HG03378 (cell line): ENCODE results near the gene MTMR11.
"Not testable (repeated sequence)": the region's sequence is repeated elsewhere in the genome, so short reads cannot be mapped to it uniquely, and the experiment has no call there.

Experiments used
- ATAC-seq: cut with Tn5 transposase; IDR thresholded peaks from one replicate; pipeline ENCODE4 v1.9.1; 2021; ENCODE audit warnings: mild to moderate bottlenecking, moderate library complexity; ENCODE audit not compliant: unreplicated experiment

MTMR11 gene, protein sequence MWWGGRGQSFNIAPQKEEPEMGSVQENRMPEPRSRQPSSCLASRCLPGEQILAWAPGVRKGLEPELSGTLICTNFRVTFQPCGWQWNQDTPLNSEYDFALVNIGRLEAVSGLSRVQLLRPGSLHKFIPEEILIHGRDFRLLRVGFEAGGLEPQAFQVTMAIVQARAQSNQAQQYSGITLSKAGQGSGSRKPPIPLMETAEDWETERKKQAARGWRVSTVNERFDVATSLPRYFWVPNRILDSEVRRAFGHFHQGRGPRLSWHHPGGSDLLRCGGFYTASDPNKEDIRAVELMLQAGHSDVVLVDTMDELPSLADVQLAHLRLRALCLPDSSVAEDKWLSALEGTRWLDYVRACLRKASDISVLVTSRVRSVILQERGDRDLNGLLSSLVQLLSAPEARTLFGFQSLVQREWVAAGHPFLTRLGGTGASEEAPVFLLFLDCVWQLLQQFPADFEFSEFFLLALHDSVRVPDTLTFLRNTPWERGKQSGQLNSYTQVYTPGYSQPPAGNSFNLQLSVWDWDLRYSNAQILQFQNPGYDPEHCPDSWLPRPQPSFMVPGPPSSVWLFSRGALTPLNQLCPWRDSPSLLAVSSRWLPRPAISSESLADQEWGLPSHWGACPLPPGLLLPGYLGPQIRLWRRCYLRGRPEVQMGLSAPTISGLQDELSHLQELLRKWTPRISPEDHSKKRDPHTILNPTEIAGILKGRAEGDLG

GRCh38 chr1:149936170-149936991 is at the start of gene MTMR11:
TSS of gene MTMR11 (minus strand) at chr1:149936879. CDS start at chr1:149936647, 232 bp downstream.
- no peak for ATAC-seq

DNA sequence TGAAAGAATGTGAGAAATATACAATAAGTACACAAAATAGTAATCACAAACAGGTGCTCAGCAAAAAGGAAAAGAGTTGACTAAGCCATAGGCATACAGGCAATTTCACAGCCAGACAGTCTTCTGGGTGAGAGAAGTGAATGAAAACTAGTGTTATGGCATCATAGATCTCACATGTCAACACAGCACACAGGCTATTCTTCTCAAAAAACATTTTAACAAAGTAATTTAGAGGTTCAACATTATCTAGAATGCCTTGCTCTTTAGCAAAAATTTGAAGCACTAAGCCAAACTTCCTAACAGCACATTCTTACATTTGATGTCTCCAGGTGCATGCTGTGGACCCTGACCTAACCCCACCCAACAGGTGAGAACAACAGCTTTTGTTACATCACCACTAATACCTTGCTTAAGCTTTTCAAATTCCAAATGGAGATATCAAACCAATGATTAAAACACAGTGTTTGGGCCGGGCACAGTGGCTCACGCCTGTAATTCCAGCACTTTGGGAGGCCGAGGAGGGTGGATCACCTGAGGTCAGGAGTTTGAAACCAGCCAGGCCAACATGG is 43.4 kb upstream of the MTMR11 start:
- ATAC-seq: no peak

- ATAC-seq: no peak
Measured at GRCh38 chr1:149979245-149979971, 42.7 kb upstream of the MTMR11 start.

GRCh38 chr1:149978547-149979023 is 41.9 kb upstream of the MTMR11 start:
- ATAC-seq: no peak

- no peak for ATAC-seq
Measured at GRCh38 chr1:149977345-149977744, 40.7 kb upstream of the MTMR11 start.

DNA sequence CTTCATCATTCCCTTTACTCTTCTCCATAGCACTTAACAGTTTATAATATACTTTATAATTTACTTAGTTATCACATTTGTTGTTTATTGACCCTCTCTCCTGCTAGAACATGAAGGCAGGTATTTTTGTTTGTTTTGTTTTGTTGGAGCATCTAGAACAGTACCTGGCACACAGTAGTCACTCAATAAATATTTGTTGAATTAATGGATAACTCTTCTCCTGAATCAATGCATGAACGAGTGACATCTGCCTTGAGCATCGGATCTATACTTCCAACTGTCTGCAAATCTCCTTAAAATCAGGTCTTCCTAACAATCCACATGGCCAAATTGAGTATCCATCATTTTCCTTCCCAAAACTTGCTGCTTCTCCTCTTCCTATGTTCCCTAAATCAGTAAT is 35.9 kb upstream of the MTMR11 start:
- ATAC-seq: no peak

DNA sequence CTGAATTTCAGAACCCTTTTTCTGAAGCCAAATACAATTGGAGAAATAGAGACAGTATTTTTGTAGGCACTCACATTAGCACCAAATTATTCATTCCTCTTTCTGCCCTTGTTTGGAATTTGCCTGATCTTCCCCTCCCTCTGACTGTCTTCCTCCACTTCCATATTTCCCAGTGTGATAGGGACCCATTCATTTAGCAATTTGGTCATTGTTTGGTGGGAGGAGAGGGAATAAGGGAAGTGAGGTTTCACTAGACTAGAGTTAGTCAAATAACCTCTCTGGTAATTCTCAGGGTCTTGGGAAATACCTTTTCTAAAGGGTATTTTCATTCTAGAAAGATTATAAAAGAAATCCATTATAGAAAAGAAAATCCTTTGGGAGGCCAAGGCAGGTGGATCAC is 31.0 kb upstream of the MTMR11 start:
- ATAC-seq: no peak

- no peak for ATAC-seq
Measured at GRCh38 chr1:149967041-149967440, 30.4 kb upstream of the MTMR11 start.

DNA sequence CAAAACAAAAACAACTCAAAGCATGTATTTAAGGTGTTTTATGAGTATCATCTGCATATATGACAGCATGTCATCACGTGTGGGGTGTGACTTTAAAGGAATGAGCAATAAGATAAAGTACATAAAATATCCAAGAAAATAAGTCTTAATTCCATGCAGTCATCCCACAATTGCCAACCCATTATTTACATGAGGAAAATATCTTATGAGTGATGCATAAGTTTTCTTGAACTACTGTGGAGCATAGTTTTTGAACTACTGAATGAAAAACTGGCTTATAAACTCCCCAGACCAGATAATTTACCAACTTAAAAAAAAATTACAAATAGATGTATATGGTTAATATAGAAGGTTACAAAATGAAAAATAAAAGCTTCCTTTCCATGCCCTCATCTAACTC is 29.7 kb upstream of the MTMR11 start:
- ATAC-seq: no peak

- ATAC-seq: no peak
Measured at GRCh38 chr1:149965440-149965839, 28.8 kb upstream of the MTMR11 start.

GRCh38 chr1:149963358-149963757 is 26.7 kb upstream of the MTMR11 start:
- no peak for ATAC-seq

DNA sequence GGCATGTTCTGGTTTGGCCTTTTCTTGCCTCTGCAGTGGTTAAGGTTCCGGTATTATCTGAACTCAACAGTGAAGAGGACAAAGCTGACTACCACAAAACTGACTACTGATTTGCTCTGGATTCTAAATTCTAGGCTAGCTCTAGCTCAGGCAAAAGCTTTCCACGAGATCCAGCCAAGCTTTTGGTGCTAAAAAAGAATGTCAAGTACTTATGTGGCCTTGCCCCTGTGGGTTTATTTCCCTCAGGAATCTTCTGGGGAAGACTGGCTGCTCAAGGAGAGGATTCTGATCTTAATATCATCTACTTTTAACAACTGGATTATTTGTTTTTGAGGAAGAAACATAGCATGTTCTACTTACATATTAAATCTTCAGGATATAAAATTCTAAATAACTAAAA is 26.1 kb upstream of the MTMR11 start:
- ATAC-seq: no peak

GRCh38 chr1:149962039-149962647 is 25.5 kb upstream of the MTMR11 start:
- ATAC-seq: no peak

DNA sequence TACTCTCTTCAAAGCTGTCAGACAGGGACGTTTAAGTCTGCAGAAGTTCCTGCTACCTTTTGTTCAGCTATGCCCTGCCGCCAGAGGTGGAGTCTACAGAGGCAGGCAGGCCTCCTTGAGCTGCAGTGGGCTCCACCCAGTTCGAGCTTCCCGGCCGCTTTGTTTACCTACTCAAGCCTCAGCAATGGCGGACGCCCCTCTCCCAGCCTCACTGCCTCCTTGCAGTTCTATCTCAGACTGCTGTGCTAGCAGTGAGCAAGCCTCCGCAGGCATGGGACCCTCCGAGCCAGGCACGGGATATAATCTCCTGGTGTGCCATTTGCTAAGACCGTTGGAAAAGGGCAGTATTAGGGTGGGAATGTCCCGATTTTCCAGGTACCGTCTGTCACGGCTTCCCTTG is 20.9 kb upstream of the MTMR11 start:
- not testable (repeated sequence) for ATAC-seq

- no peak for ATAC-seq
Measured at GRCh38 chr1:149949911-149950310, 13.2 kb upstream of the MTMR11 start.

DNA sequence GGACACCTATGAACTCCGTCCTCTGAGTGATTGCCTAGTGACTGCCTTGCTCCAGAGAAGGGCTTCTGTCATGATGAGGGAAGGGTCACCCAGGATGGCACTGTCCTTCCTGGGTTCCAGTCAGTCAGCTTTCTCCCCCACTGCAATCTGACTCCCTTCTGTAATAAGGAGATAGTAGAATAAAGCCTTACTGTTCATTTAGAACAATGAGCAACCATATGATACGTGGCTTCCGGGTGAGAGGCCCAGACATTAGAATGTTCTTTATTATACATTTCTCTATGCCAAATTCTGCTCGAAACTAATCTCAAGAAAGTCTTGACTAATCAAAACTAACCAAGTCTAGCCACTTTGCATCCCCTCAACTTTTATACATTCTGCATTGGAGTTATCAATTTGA is 8.5 kb upstream of the MTMR11 start:
- ATAC-seq: no peak

GRCh38 chr1:149942885-149943284 is 6.2 kb upstream of the MTMR11 start:
- ATAC-seq: no peak

DNA sequence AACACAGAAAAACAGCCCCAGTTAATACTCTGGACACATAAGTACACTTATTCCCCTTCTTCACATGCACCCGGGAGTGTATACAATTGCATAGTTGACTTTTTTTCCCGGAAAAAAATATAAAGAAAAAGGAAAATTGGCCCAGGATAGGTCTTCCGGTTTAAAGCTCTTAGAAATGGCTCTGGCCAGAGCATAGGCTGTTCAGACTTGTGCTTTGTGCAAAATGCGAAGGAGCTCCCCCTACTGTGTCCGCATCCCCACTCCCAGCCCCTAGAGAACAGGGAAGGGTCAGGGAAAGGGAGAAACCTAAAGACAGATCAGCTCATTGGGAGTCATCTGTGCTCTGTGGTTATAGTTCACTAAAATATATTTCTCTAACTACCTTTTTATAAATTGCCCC is 5.5 kb upstream of the MTMR11 start:
- no peak for ATAC-seq

GRCh38 chr1:149940427-149940826 is 3.7 kb upstream of the MTMR11 start:
- ATAC-seq: no peak

- ATAC-seq: not testable (repeated sequence)
Measured at GRCh38 chr1:149938668-149939003, 2.0 kb upstream of the MTMR11 start.
